Natural killer cell (primary cell): ENCODE results near the gene STARD8. TPM values are rescaled to one million over a fixed set of nuclear protein-coding genes. Genes with fewer than 3 reads are reported as not detected.

Experiments
- ATAC-seq, 3 donors: fragments of 150-1000 bp in 2 of 3; fragments of 200-7000 bp in 1 of 3; cut with Tn5 transposase; 1 replicate in 1 of 3; 2 replicates in 2 of 3; pipeline ENCODE4 v1.10.0; 2021; ENCODE audit warnings: mild to moderate bottlenecking in 2 of 3, moderate library complexity in 2 of 3
- DNase-seq, 2 donors: peaks; one replicate each; pipeline versions ENCODE4 v3.0.0 to v3.0.0-alpha.2; 2013 to 2021; ENCODE audit warnings: mixed read lengths in 1 of 2
- H3K27ac ChIP-seq: one replicate; pipeline ENCODE4 v1.5.1; 2013; ENCODE audit warnings: mild to moderate bottlenecking, low read length
- H3K27me3 ChIP-seq: one replicate; pipeline ENCODE4 v1.6.1; 2013; ENCODE audit warnings: low read length; ENCODE audit not compliant: control insufficient read depth, insufficient read depth
- H3K36me3 ChIP-seq: one replicate; pipeline ENCODE4 v1.6.1; 2013; ENCODE audit warnings: low read length; ENCODE audit not compliant: control insufficient read depth, insufficient read depth
- H3K4me1 ChIP-seq: one replicate; pipeline ENCODE4 v1.6.1; 2013; ENCODE audit warnings: low read length; ENCODE audit not compliant: control insufficient read depth, insufficient read depth
- H3K4me3 ChIP-seq: one replicate; pipeline ENCODE4 v1.5.1; 2013; ENCODE audit warnings: low read length
- H3K9me3 ChIP-seq: one replicate; pipeline ENCODE4 v1.6.1; 2013; ENCODE audit warnings: low read length; ENCODE audit not compliant: control insufficient read depth, insufficient read depth
- H3K27ac Mint-ChIP-seq, 2 donors: one replicate each; pipeline ENCODE4 v1.8.0; 2022; ENCODE audit warnings: mild to moderate bottlenecking in 2 of 2, mixed read lengths in 2 of 2, moderate library complexity in 1 of 2
- H3K27me3 Mint-ChIP-seq, 2 donors: one replicate each; pipeline ENCODE4 v1.8.0; 2022; ENCODE audit warnings: low read depth in 2 of 2, mixed read lengths in 2 of 2
- H3K36me3 Mint-ChIP-seq: one replicate; pipeline ENCODE4 v1.8.0; 2022; ENCODE audit warnings: mixed read lengths
- H3K4me1 Mint-ChIP-seq, 2 donors: one replicate each; pipeline ENCODE4 v1.8.0; 2022; ENCODE audit warnings: mixed read lengths in 2 of 2
- H3K4me3 Mint-ChIP-seq: one replicate; pipeline ENCODE4 v1.8.0; 2022; ENCODE audit warnings: mild to moderate bottlenecking, moderate library complexity, mixed read lengths
- H3K9me3 Mint-ChIP-seq, 2 donors: one replicate each; pipeline ENCODE4 v1.8.0; 2022; ENCODE audit warnings: mixed read lengths in 2 of 2
- CTCF ChIP-seq: fragments of 200-600 bp; IDR thresholded peaks from one replicate; pipeline ENCODE4 v1.8.0; 2022; ENCODE audit warnings: antibody characterized with exemption
- WGBS: methylation state at CpG from one replicate; pipeline ENCODE4 v1.1.7; 2013; ENCODE audit warnings: missing lambda C conversion rate; ENCODE audit not compliant: insufficient coverage; 5-methylcytosine and 5-hydroxymethylcytosine counted together
- intact Hi-C: fragments of 100-400 bp; cut with micrococcal nuclease; formaldehyde crosslinking; loops from one replicate; pipeline ENCODE4 v1.14.2; 2022
- total RNA-seq, 4 donors: library from RNA; stranded (reverse); fragments of 120-200 nt in 1 of 4; gene quantifications; one replicate each; pipeline versions ENCODE4 v1.2.3 to v1.2.4, GENCODE V29; 2013 to 2022

STARD8 gene
- total RNA-seq, 3 donors from 2014 or later (not counting 1 experiment from before 2014, with no cell fraction given), result 0.97 to 1.3 (median 1.1) TPM

- intact Hi-C loops, result loop anchor here (10.0 kb wide), 1 partner anchor 517 kb away; no protein-coding TSS in a partner anchor
- Histone ChIP-seq H3K4me1 (no peaks in the 10 kb centered on the region), H3K36me3 (no peaks in the 10 kb centered on the region), H3K9me3 (no peaks in the 10 kb centered on the region), H3K27ac (no peak overlapping the region), H3K27me3 (no peaks in the 10 kb centered on the region), H3K4me3 (no peak overlapping the region)
- ATAC-seq (no peak), DNase-seq (no peak)
- H3K27ac Mint-ChIP-seq, result no peak overlapping the region
- 76% methylated on average over 5 of the region's 5 CpGs for WGBS
- H3K4me1 Mint-ChIP-seq, result no peaks in the 10 kb centered on the region
- no peaks in the 10 kb centered on the region for H3K9me3 Mint-ChIP-seq
- no peaks in the 10 kb centered on the region for H3K36me3 Mint-ChIP-seq
- no peak for TF ChIP-seq CTCF
- no peaks in the 10 kb centered on the region for H3K27me3 Mint-ChIP-seq
- H3K4me3 Mint-ChIP-seq, result no peak overlapping the region
Observed at GRCh38 chrX:68711845-68712244, 64.4 kb downstream of the STARD8 start.

- no peaks in the 10 kb centered on the region for H3K27me3 ChIP-seq
- no peak overlapping the region for H3K27ac Mint-ChIP-seq
- no peaks in the 10 kb centered on the region for H3K27me3 Mint-ChIP-seq
- no peaks in the 10 kb centered on the region for H3K4me1 Mint-ChIP-seq
- no peak overlapping the region for H3K4me3 ChIP-seq
- 87% methylated on average over 3 of the region's 3 CpGs for WGBS
- no peaks in the 10 kb centered on the region for H3K9me3 Mint-ChIP-seq
- no peak overlapping the region for H3K27ac ChIP-seq
- no peaks in the 10 kb centered on the region for H3K36me3 ChIP-seq
- H3K36me3 Mint-ChIP-seq, result no peaks in the 10 kb centered on the region
- H3K4me1 ChIP-seq, result no peaks in the 10 kb centered on the region
- H3K4me3 Mint-ChIP-seq, result no peak overlapping the region
- no peaks in the 10 kb centered on the region for H3K9me3 ChIP-seq
- no peak for ATAC-seq
- DNase-seq, result no peak
- TF ChIP-seq CTCF, result no peak
- intact Hi-C loops, result loop anchor here (10.0 kb wide), 1 partner anchor 520 kb away; no protein-coding TSS in a partner anchor
Observed at GRCh38 chrX:68714856-68715255, 67.4 kb downstream of the STARD8 start.

- Mint-ChIP-seq H3K36me3 (no peaks in the 10 kb centered on the region), H3K27me3 (no peaks in the 10 kb centered on the region), H3K27ac (no peak overlapping the region), H3K4me1 (no peaks in the 10 kb centered on the region), H3K4me3 (no peak overlapping the region), H3K9me3 (no peaks in the 10 kb centered on the region)
- no peak for TF ChIP-seq CTCF
- ATAC-seq, result no peak
- Histone ChIP-seq H3K4me1 (no peaks in the 10 kb centered on the region), H3K4me3 (no peak overlapping the region), H3K27me3 (no peaks in the 10 kb centered on the region), H3K9me3 (no peaks in the 10 kb centered on the region), H3K27ac (no peak overlapping the region), H3K36me3 (no peaks in the 10 kb centered on the region)
- 91% methylated on average over 13 of the region's 13 CpGs for WGBS
- intact Hi-C loops, result loop anchor here (10.0 kb wide), 1 partner anchor 522 kb away; no protein-coding TSS in a partner anchor
- no peak for DNase-seq
Observed at GRCh38 chrX:68717196-68717595, 69.7 kb downstream of the STARD8 start.
